ENCODE results near the gene PHF19.

The PHF19 gene

GRCh38 chr9:120855827-120856670 is 20.9 kb downstream of the PHF19 start:
- DNase-seq (ENCODE audit: low read depth in 2 of 3, low spot score in 1 of 3): no peak

- DNase-seq (ENCODE audit: low read depth in 2 of 3, low spot score in 1 of 3): no peak
Observed at GRCh38 chr9:120854596-120855327, 22.2 kb downstream of the PHF19 start.

- no peak for DNase-seq (ENCODE audit: low read depth in 2 of 3, low spot score in 1 of 3)
Observed at GRCh38 chr9:120853198-120853597, 23.8 kb downstream of the PHF19 start.

- DNase-seq (ENCODE audit: low read depth in 2 of 3, low spot score in 1 of 3): no peak
Observed at GRCh38 chr9:120852240-120853010, 24.6 kb downstream of the PHF19 start.

- DNase-seq (ENCODE audit: low read depth in 2 of 3, low spot score in 1 of 3): no peak
Observed at GRCh38 chr9:120851449-120851848, 25.5 kb downstream of the PHF19 start.

- no peak for DNase-seq (ENCODE audit: low read depth in 2 of 3, low spot score in 1 of 3)
Observed at GRCh38 chr9:120850315-120850714, 26.7 kb downstream of the PHF19 start.

GRCh38 chr9:120846906-120847305 is 30.1 kb downstream of the PHF19 start:
- no peak for DNase-seq (ENCODE audit: low read depth in 2 of 3, low spot score in 1 of 3)

GRCh38 chr9:120846251-120846889 is 30.6 kb downstream of the PHF19 start:
- no peak for DNase-seq (ENCODE audit: low read depth in 2 of 3, low spot score in 1 of 3)

GRCh38 chr9:120845255-120845654 is 31.7 kb downstream of the PHF19 start:
- peak; percentile 48 to 56 (median 55) for DNase-seq (ENCODE audit: low read depth in 2 of 3, low spot score in 1 of 3)

- peak; percentile 94 to 98 (median 96) for DNase-seq (ENCODE audit: low read depth in 2 of 3, low spot score in 1 of 3)
Observed at GRCh38 chr9:120842685-120843485, 34.1 kb downstream of the PHF19 start, which contains the start of gene PSMD5. TSS of gene PSMD5 (minus strand) at chr9:120842922. CDS start at chr9:120842909, 13 bp downstream.

- no peak for DNase-seq (ENCODE audit: low read depth in 2 of 3, low spot score in 1 of 3)
Observed at GRCh38 chr9:120841930-120842684, 34.9 kb downstream of the PHF19 start.

GRCh38 chr9:120839146-120839545 is 37.8 kb downstream of the PHF19 start:
- no peak for DNase-seq (ENCODE audit: low read depth in 2 of 3, low spot score in 1 of 3)

- DNase-seq (ENCODE audit: low read depth in 2 of 3, low spot score in 1 of 3): no peak
Observed at GRCh38 chr9:120837921-120838320, 39.1 kb downstream of the PHF19 start.

- DNase-seq (ENCODE audit: low read depth in 2 of 3, low spot score in 1 of 3): no peak
Observed at GRCh38 chr9:120833325-120833724, 43.7 kb downstream of the PHF19 start.

- no peak for DNase-seq (ENCODE audit: low read depth in 2 of 3, low spot score in 1 of 3)
Observed at GRCh38 chr9:120832807-120833206, 44.2 kb downstream of the PHF19 start.

- no peak for DNase-seq (ENCODE audit: low read depth in 2 of 3, low spot score in 1 of 3)
Observed at GRCh38 chr9:120830865-120831264, 46.1 kb downstream of the PHF19 start.

GRCh38 chr9:120830151-120830550 is 46.8 kb downstream of the PHF19 start:
- no peak for DNase-seq (ENCODE audit: low read depth in 2 of 3, low spot score in 1 of 3)

- DNase-seq (ENCODE audit: low read depth in 2 of 3, low spot score in 1 of 3): no peak
Observed at GRCh38 chr9:120829650-120830049, 47.3 kb downstream of the PHF19 start.

GRCh38 chr9:120820095-120820494 is 56.9 kb downstream of the PHF19 start:
- DNase-seq (ENCODE audit: low read depth in 2 of 3, low spot score in 1 of 3): no peak
